EH (cell line): ENCODE results near the gene ARSJ.

ENCODE experiments used
- DNase-seq: peaks from one replicate; pipeline ENCODE4 v3.0.0-alpha.2; 2015; ENCODE audit warnings: low read depth

Gene ARSJ

GRCh38 chr4:113899271-113900070 is 80.0 kb downstream of the ARSJ start:
- DNase-seq: no peak

DNA sequence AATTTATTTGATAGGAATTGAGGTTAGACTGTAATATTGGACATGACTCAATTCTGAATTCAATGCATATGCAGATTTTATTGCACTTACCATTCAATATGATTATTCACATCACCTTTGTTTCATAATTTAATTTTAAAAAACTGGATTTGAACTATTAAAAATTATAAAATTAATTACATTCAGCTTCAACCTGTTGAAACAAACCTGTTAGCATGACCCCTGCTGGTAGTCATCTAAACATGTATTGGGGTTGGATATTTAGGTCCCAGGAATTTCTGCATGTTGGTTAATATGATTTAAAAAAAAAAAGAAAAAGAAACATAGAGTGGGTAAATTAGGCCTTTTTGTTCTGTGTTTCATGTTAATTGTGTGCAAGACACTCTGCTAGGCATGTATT is 85.9 kb downstream of the ARSJ start:
- peak; percentile 24 for DNase-seq

- no peak for DNase-seq
Measured at GRCh38 chr4:113888006-113888405, 91.4 kb downstream of the ARSJ start.

- no peak for DNase-seq
Measured at GRCh38 chr4:113885291-113885690, 94.2 kb downstream of the ARSJ start.

DNA sequence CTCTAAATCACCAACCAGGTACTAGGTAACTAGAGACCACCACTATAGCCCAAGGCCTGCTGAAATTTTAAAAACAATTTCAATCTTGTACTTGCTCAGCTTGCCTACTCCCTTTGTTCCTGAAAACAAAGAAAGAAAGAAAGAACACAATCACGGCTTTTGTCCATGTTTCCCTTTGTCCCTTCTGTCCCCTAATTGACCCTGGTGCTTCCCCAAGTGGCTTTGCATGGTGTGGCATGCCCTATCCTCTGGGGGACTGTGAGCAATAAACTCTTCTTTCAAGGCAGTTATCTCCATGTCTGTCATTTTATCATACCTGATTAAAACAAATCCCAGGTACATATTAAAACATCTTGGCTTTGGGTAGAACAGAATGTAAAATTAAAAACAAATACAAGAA is 94.8 kb downstream of the ARSJ start:
- no peak for DNase-seq

GRCh38 chr4:113882668-113883067 is 96.8 kb downstream of the ARSJ start:
- peak; percentile 73 for DNase-seq

GRCh38 chr4:113881256-113881655 is 98.2 kb downstream of the ARSJ start:
- DNase-seq: peak; percentile 60

DNA sequence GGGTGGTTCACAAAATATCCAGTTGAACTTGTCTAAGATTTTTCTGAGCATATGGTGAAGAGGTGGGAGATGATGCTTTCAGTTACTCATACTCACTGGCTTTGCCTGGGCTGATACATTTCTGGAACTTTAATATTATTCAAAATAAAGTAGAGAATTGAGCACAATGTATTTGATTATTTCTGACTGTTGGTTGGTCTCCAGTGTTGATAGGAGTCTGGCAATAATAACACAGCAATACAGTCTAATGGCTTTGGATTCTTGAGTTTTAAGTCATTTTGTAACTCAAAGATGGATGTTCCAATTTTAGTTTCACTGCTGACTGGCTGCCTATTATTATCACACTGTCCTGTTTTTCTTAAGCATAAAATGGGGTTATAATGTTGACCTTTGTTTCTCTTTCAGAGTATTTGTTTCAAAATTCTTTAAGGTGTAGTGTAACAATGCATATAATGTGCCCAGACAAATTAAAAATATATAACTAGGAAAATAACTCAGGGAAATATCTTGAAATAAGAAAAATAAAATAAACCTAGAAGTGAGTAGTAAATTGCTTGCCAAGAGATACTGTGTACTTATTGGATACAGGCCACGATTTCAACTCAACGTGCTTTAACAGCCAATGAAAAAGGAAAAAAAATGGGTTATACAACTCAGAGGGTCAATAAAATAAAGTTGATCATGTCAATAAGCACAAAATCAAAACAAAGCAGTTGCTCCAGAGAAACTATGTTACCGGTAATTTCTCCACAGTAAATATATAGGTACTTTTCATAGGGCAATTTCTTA is 99.0 kb downstream of the ARSJ start:
- DNase-seq: no peak

GRCh38 chr4:113878668-113879067 is 100.8 kb downstream of the ARSJ start:
- peak; percentile 33 for DNase-seq

GRCh38 chr4:113874480-113874879 is 105.0 kb downstream of the ARSJ start:
- no peak for DNase-seq

- no peak for DNase-seq
Measured at GRCh38 chr4:113873508-113873907, 105.9 kb downstream of the ARSJ start.

GRCh38 chr4:113872426-113873260 is 106.8 kb downstream of the ARSJ start:
- peak; percentile 37 for DNase-seq

DNA sequence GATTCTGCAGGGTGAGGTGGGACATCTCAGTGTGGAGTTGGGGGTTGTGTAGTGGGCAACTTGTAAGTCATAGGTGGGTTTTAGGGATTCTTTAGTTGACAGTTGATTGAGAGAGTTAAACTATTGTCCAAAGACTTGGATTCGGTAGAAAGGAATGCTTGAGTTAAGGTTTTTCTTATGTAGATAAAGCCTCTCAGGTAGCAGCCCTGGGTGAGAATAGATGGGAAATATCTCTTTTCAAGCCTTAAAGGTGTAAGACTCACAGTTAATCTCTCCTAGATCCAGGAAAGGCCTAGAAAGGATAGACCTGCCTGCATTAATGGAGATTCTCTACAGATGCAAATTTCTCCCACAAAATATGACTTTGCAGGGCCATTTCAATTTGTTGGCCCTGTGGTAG is 108.4 kb downstream of the ARSJ start:
- DNase-seq: no peak

GRCh38 chr4:113869743-113870375 is 109.6 kb downstream of the ARSJ start:
- peak; percentile 68 for DNase-seq

DNA sequence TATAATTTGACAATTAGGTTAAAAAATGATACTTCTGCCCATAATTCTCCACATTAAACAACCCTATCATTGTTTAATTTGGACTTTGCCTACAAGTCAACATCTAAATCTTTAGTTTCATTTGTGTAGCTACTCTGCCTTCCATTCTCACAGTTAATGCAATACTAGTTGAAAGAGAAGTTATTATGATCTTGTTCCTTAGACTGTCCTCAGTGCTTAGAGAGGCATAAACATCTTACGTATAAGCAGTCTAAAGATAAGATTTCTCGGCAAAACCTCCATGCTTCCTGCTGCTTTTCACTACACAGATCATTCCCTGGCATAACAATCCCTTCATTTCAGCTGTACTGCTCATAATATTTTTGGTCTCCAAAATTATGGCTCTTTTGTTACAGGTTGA is 112.8 kb downstream of the ARSJ start:
- no peak for DNase-seq

- no peak for DNase-seq
Measured at GRCh38 chr4:113858924-113859323, 120.5 kb downstream of the ARSJ start.

DNA sequence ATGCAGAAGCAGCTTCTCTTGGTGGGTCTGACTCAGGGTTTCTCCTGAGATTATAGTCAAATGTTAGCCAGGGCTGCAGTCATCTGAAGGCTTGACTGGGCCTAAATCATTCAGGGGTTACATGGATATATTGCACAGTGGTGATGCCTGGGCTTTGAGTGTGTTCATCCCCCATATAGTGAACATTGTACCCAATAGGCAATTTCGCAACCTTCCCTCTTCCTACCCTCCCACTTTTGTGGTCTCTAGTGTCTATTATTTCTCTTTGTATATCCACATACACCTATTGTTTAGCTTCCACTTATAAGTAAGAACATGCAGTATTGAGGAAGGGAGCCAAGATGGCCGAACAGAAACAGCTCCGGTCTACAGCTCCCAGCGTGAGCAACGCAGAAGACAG is 127.6 kb downstream of the ARSJ start:
- peak; percentile 14 for DNase-seq
